Measurements from ENCODE around the gene ZXDC.
A peak's percentile ranks its signal among the peaks of the same experiment; 100 is the strongest.

DNA sequence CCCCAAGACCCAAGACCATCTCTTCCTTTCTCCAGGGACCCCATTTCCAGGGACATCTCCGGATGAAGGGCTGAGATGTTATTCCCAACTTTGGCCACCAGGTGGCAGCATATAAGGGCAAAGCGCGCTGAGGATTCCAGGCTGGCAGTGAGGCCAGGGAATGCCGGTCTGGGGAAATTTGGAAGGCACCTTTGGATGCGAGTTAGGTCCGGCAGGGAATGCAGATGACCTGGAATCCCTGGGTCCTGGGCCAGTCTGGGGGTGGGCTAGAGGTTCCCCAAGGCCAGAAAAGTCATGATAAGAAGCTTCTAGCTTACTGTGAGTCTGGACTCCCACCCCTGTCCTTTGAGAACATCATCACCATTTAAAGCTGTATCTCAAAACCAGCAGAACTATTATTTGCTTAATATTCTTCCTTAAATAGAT is 46.7 kb upstream of the ZXDC start:
- peak; percentile 81 to 95 (median 88) for TF ChIP-seq CTCF (IDR thresholded peaks at IDR 0.05)
- no peak for TF ChIP-seq EP300 (IDR thresholded peaks at IDR 0.05)
- no peak for TF ChIP-seq POLR2A (IDR thresholded peaks at IDR 0.05)

Data from tibial nerve (tissue), 4 donors.